Amniotic epithelial cell (primary cell): ENCODE measurements around the gene PTPRN2.
"Not testable (repeated sequence)": the region's sequence is repeated elsewhere in the genome, so short reads cannot be mapped to it uniquely, and the experiment has no call there.

ENCODE experiments used
- DNase-seq: peaks from one replicate; pipeline ENCODE4 v3.0.0-alpha.2; 2010; ENCODE audit warnings: low read depth

Gene PTPRN2

GRCh38 chr7:158467562-158467961 is 120.1 kb downstream of the PTPRN2 start:
- no peak for DNase-seq

GRCh38 chr7:158463317-158463716 is 124.3 kb downstream of the PTPRN2 start:
- no peak for DNase-seq

DNA sequence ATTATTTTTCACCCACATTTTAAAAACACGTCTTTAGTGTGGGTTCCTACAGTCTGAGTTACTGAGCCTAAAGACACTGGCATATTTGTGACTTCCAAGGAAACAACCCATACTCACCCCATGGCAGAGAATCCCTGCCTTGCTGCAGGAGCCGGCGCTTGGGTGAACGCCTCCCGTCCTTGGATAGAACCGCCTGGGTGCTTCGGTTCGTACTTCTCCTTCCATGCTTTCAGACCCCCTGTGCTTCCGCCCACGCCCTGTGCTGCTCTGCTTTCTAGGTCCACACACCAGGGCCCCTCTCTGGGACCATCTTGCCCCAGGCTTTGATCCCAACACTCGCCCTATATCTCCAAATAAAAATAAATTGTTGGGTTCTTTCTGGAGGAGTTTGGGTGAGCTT is 125.8 kb downstream of the PTPRN2 start:
- DNase-seq, result no peak

- no peak for DNase-seq
Measured at GRCh38 chr7:158460665-158461064, 127.0 kb downstream of the PTPRN2 start.

DNA sequence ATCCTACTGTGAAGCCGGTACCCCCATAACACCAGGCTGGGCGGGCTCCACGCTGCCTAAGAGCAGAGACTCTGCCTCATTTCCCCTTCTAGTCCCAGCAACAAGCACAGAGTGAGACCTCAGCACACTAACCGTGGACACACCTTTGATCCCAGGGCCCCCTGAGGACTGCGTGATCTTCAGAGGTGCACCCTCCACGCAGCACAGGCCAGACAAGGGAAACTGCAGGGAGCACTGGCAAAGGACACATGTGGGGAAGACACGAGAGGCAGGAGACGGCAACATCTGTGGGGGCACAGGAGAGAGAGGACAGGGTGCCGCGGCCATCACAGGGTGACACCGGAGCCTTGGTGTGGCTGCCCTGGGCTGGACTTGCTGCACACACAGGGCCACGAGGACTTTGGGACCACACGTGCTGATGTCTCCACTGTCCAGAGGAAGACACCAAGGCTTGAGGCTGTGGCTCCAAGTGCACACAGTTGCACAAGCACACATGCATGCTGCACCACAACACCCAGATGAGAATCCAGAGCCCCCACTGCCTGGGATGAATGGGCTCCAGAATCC is 128.8 kb downstream of the PTPRN2 start:
- no peak for DNase-seq

GRCh38 chr7:158458096-158458495 is 129.5 kb downstream of the PTPRN2 start:
- no peak for DNase-seq

DNA sequence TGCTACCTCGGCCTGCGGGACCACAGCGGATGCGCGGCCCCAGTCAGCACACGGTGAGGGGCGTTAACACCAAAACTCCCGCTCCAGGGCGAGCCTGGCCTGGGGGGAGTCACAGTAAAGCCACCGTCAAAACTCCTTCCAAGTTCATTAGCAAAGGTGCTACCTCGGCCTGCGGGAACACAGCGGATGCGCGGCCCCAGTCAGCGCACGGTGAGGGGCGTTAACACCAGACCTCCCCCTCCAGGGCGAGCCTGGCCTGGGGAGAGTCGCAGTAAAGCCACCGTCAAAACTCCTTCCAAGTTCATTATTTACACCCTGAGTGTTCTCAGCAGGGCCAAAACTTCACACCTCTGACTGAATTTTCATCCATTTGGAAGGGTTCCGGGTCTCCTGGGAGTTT is 130.0 kb downstream of the PTPRN2 start:
- not testable (repeated sequence) for DNase-seq

DNA sequence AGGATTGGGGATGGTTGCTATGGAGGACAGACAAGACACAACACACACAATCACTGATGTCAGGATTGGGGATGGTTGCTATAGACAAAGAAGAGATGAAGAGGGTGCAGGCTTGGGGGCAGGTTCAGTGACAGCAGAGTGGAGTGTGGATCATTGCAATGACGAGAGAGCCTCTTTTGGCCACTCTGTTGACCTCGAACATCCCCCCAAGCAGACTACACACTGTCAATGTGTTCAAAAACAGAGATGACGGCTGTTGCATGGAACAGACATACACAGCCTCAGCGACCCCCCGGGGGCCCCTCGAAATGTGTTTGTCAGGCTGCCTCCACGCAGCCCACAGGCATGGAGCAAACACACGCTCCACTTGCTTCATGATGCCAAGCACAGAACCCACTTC is 133.0 kb downstream of the PTPRN2 start:
- DNase-seq, result no peak

DNA sequence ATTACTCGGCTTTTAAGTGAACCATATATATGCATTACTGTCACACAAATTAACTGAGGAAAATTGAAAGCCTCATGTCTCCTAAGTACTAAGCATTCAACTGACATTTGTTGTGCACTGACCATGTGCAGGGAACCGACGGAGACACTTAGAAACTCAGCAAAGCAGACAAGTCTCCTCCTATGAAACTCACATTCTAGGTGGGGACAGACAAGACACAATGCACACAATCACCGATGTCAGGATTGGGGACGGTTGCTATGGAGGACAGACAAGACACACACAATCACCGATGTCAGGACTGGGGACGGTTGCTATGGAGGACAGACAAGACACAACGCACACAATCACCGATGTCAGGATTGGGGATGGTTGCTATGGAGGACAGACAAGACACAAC is 134.0 kb downstream of the PTPRN2 start:
- DNase-seq, result no peak

DNA sequence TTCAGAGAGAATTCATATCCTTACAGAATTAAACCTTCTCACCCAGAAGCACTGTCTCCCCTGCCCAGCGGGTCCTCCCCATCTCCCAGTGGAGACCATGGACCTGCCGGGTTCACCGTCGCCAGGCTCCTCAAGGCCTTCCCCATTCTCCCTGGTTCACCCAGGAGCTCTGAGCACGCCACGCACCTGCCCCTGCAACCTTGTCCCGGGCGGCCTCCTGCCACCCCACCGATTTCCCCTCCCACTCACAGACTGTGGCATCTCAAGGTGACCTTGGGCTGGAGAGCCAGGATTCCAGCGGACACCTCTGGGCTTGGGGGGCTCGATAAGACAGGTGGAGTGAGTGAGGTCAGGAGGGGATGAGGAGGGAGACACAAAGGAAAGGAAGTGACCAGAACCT is 135.3 kb downstream of the PTPRN2 start:
- DNase-seq, result no peak

GRCh38 chr7:158450476-158451124 is 137.0 kb downstream of the PTPRN2 start:
- no peak for DNase-seq

DNA sequence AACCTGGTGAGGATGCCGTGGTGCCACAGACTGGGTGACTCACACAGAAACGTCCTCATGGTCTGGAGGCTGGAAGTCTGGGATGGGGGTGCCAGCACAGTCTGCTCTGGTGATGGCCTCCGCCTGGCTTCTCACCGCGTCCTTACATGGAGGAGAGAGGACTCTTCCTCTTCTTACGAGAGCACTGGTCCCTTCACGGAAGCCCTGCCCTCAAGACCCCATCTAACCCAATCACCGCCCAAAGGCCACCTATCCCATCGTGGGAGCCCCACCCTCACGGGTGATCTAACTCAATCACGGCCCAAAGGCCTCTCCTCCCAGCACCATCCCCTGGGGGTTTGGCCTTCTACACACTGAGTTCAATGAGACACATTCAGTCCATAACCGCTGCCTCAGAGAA is 137.7 kb downstream of the PTPRN2 start:
- no peak for DNase-seq

DNA sequence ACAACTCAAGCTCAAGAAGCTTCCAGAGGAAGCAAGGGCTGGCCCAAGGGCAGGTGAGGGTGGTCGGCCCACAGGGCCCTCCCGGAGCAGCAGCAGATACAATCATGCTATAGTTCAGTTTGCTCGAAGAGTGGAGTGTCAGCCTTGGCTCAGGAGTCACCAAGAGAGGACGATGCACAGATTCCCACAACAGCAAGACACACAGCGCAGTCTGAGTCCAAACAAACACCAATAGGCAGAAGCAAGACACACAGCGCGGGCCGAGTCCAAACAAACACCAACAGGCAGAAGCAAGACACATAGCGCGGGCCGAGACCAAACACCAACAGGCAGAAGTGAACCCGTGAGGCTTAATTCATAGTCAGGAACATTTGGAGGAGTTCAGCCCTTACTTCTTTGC is 138.4 kb downstream of the PTPRN2 start:
- DNase-seq, result no peak

- no peak for DNase-seq
Measured at GRCh38 chr7:158448430-158449100, 139.1 kb downstream of the PTPRN2 start.

- no peak for DNase-seq
Measured at GRCh38 chr7:158447506-158448171, 140.0 kb downstream of the PTPRN2 start.

DNA sequence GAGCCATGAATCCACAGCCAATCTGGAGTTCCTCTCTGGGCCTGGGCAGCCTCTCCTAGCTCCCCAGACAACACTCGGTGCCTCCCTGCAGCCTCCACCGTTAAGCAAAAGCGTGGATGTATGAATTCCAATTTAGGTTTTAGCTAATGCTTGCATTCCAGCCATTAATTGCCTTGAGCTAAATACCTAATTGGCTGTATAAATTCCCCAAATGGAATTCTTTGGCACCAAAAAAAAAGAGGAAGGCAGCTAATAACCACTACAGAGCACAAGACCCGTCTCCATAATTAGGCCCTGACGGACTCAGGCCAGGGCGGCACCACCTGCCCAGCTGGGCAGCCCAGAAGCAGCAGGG is 140.5 kb downstream of the PTPRN2 start:
- DNase-seq, result no peak

DNA sequence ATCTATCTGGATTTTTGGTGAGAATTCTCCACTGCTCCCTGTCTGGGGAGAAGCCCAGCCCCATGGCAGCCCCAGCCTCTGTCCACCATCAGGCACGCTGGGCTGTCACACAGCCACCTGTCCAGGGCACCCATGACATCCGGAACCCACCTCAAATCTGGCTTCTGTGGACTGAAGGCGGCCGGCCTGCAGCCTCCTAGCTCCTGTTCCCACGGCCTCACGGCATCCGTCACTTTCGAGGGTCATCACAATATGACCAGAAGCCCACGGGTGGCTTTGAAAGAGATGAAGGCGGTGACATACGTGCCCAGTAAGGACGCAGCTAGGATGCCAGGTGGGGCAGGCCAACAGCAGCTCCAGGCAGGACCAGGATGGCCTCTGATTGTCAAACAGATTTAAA is 140.9 kb downstream of the PTPRN2 start:
- no peak for DNase-seq

DNA sequence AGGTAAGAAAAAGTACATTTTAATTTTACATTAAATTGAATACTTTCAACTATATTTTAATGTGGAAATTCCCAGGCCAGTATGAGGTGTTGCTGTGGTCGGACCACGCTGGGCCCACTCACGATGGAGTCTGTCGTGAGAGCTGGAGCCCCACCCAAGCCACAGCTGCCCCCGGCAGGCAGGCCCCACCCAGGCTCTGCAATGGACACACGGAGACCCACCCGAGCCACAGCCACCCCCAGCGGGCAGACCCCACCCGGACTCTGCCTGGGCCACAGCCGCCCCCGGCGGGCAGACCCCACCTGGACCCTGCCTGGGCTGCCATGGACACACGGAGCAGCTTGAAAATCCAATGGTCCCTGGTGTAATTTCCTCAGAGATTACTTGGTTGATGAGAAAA is 141.3 kb downstream of the PTPRN2 start:
- DNase-seq, result no peak

DNA sequence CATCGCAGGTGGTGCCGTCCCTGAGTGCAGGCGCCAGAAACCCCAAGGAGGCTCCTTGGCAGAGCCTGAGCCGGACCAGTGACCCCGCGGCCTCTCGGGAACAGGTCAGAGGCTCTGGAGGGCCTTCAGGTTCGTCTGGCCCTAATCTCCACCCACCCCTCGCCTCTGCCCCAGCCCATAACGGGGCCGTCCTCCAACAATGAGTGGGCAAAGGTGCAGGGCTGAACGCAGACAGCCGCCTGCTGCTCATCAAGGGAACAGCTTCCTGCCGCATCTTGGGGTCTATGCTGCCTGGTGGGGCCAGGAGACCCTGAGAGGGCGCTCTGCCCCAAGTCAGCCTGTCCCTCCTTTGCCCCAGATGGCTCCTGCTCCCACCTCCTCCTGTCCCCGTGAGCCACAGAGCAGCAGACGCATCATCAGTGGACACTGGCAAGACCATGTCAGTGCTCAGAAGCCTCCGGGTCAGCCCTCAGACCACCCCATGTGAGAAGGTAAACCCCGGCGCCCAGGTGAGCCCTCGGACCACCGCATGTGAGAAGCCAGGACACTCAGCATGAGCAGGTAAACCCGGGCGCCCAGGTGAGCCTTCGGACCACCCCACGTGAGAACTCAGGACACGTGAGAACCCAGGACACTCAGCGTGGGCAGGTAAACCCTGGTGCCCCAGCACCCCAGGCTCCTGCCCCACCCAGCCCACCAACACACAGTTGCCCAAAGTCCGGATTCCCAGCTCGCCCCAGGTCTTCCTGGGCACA is 142.0 kb downstream of the PTPRN2 start:
- DNase-seq, result no peak

DNA sequence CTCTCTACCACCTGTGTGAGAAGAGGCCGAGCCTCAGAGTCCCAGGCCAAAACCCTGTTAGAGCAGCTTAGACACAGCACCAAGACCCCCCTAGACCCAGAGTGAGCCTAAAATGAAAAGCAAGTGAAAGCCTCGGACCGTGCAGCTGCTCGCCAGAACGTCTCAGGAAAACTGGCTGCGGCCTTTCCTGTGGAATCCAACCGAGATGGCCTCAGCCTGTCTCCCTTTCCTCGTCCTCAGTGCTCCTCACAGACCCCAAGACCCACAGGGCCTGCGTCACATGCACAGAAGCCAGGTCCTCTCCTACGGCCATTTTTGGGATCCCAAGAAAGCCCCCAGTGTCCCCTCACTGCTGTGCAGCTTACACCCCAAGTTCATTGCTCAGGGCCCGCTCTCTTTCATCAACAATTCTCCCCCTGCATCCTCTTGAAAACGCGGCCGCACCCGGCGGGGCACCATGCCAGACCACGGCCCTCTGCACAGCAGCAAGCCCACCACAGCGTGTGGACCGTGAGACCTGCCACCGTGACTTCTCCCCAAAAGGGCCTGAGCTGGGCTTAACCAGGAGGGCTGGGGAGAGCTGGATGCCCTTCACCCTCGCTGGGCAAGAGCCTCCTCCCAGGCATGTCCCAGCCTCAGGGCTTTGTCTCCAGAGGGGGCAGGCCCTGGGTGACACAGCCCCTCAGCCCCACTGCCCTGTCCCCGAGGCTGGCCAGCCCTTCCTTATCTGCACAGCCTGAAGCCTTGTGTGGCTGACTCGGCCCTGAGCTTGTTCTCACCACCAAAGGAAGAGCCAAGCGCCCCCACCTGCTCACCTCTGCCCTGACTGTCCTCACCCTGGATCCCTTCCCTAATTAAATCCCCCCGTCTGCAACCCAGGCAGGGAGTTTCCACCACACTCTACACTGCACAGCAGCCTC is 142.9 kb downstream of the PTPRN2 start:
- DNase-seq, result no peak

- no peak for DNase-seq
Measured at GRCh38 chr7:158443688-158444483, 143.7 kb downstream of the PTPRN2 start.
